Transverse colon (tissue), 4 donors: Measurements from ENCODE around the gene SLX4IP.

ENCODE experiments used
- CTCF ChIP-seq, 5 experiments: fragments of 200-600 bp in 3 of 5; fragments of 450-650 bp in 2 of 5; sonication (generic) in 3 of 5; IDR thresholded peaks; 1 replicate in 2 of 5; 2 replicates in 3 of 5; pipeline ENCODE4 v1.5.1; 2016 to 2017; ENCODE audit warnings: antibody characterized with exemption in 5 of 5, inconsistent platforms in 3 of 5, mild to moderate bottlenecking in 2 of 5, moderate library complexity in 1 of 5
- EP300 ChIP-seq: sonication (generic); formaldehyde crosslinking; IDR thresholded peaks from one replicate; pipeline ENCODE4 v1.6.1; 2017; ENCODE audit warnings: antibody characterized with exemption, low read depth
- POLR2A ChIP-seq: fragments of 450-650 bp; IDR thresholded peaks from one replicate; pipeline ENCODE4 v1.6.1; 2016; ENCODE audit warnings: antibody characterized with exemption, mild to moderate bottlenecking, moderate library complexity
- POLR2AphosphoS5 ChIP-seq, 3 donors: sonication (generic); formaldehyde crosslinking; IDR thresholded peaks; one replicate each; pipeline ENCODE4 v1.6.1; 2016; ENCODE audit warnings: antibody characterized with exemption in 3 of 3

DNA sequence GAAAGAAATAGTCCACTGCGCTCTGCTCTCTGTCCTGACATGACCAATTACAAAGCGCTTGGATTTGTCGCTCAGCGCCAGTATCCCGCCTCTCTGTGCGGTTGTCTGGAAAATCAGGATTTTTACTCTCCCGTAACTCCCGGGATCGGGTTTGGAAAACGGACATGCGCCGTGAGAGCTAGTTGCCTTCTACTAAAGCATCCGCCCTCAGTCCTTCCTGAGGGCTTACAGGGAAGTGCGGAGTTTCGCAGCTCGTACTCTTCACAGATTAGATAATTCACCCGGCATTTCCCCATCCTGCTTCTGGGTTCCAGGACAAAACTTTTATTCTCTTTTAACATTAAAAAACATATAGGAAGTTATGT lies 656 bp upstream of the SLX4IP start:
- peak; percentile 98 for TF ChIP-seq POLR2A
- TF ChIP-seq CTCF (IDR thresholded peaks at IDR 0.05): no peak
- peak; percentile 98 to 99 (median 99) for TF ChIP-seq POLR2AphosphoS5 (IDR thresholded peaks at IDR 0.05)
- TF ChIP-seq EP300: no peak
